ENCODE results near the gene SLC22A4.

The SLC22A4 gene

DNA sequence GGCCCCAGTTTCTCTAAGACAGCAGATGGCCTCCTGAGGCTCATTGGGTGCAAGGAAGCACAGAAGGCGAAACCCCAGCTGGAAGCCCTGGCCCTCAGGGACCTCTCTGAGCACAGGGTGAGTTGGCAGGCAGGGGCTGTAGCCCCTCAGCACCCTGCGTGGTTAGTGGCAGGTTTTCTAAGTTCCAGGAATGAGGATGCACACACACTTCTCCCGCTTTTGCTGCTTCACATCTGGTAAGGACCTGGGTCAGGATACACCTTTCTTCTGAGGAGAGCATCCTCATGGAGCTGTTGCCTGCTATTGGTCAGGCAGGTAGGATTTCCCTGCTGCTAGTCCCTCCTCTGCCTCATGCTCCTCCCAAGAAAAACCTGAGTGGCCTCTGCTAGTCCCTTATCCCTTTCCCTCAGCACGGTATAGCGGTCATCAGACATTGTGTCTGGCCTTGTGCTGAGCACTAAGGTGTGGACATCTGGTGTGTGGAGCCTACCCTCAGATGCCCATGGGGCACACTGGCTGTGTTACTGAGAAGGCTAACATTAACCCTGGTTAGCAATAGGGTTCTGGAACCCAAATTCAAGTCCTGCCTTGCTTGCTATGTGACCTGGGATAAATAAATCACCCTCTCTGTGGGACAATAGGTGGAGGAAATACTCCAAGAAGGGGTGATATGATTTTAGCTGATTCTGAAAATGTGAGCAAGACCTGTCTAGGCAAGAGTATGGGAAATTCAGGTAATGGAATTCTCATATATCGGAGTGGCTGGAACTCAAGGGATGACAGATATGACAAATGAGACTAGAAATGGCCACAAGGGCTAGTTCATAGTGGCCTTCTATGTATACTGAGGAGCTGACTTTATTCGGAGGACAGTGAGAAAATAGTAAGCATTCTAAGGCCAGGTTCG is 1.6 kb downstream of the SLC22A4 start:
- no peak for DNase-seq (ENCODE audit: extremely low spot score, insufficient read length, low read depth)

DNA sequence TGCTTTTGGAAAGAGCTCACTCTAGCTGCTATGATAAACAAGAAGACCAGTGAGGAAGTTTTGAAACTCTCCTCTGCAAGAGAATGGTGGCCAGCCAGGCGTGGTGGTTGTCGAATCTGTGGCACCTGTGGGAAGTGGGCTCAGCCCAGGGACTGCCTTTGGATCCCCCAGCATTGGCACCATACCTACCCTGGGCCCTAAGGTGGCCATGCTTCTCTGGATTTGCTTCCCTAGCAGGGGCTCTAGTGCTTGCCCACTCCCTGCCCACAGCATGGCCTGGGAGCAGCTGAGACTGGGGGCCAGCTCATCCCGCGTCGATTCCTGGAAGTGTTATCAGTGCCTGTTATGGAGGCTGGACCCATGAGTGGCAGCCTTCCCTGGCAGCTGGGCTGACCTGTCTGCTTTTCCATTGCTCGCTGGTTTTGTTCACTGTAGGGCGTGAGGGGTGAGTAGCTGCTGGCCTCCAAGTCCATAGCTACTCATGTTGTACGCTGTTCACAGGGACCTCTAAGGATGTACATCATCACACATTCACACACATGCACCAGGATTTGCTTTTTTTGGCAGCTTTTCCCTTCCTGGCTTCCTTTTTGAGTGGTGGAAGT is 2.3 kb downstream of the SLC22A4 start:
- FAIRE-seq (no peak), DNase-seq (ENCODE audit: extremely low spot score, insufficient read length, low read depth) (no peak)

More for the DNA sequence above, 1.6 kb downstream of the SLC22A4 start:
- no peak for FAIRE-seq

DNA sequence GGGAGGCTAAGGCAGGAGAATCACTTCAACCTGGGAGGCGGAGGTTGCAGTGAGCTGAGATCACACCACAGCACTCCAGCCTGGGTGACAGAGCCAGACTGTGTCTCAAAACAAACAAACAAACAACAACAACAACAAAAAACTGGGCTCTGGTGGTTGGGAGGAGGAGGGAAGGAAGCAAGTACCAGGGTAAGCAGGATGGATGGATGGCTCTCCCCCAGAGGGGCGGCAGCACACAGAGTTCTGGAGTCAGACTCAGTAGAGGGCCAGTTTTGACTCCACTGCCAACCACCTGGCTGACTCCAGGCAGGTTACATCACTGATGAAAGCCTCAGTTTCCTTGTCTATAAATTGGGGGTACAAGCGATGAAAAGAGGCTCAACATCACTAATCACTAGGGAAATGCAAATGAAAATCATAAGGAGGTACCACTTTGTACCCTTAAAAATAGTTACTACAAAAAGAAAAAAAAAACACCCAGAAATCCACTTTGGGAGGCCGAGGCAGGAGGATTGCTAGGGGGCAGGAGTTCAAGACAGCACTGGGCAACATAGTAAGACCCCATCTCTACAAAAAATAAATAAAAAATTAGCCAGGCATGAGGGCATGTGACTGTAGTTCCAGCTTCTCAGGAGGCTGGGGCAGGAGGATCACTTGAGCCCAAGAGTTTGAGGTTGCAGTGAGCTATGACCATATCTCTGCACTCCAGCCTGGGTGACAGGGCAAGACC is 3.2 kb downstream of the SLC22A4 start:
- FAIRE-seq: no peak
- no peak for DNase-seq (ENCODE audit: extremely low spot score, insufficient read length, low read depth)

DNA sequence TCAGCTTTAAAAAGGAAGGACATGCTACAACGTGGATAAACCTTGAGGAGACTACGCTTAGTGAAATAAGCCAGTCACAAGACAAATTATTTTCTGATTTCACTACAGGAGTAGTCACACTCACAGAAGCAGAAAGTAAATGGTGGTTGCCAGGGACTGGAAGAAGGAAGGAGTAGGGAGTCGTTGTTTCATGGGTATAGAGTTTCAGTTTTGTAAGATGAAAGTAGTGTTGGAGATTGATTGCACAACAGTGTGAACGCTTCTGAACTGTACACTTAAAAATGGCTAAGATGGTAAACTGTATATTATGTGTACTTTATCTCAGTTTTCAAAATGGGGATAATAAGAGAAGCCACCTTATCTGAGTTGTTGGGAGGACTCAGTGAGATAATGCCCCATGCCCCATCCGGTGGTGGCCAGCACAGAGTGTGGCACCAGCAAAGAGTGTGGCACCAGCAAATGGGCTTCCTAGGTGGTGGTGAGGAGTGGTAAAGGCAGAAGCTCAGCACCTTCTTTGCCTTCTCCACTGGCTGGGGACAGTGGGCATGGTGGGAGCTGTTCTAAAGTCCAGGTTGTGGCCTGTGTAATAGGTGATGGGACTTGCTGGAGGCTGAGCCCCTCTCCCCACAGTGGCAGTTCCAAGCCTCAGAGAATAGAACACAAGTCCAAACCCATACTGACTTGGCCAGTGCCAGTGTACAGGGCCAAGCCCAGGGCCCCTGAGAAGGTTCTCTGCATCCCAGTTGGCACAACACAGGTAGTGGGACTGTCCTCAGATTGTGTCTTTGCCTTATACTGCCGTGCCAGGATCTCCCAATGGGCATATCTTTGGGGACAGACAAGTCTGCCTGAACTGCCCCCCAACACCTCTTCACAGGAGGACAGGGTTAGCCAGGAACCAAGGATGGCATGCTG is 4.4 kb downstream of the SLC22A4 start:
- no peak for DNase-seq (ENCODE audit: extremely low spot score, insufficient read length, low read depth)
- no peak for FAIRE-seq

DNA sequence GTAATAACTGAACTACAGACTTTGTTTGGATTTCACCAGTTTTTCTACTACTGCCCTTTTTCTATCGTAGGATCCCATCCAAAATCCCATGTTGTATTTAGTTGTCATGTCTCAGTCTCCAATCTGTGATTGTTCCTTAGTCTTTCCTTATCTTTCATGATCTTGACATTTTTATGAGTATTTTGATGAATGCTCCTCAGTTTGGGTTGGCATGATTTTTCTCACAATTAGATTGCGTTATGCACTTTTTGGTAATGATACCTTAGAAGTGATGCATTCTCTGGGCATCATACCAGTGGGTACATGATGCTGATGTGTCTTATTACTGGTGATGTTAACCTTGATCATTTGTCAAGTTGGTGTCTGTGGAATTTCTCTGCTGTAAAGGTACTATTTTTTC is 5.7 kb downstream of the SLC22A4 start:
- DNase-seq (ENCODE audit: extremely low spot score, insufficient read length, low read depth) (no peak), FAIRE-seq (no peak)

DNA sequence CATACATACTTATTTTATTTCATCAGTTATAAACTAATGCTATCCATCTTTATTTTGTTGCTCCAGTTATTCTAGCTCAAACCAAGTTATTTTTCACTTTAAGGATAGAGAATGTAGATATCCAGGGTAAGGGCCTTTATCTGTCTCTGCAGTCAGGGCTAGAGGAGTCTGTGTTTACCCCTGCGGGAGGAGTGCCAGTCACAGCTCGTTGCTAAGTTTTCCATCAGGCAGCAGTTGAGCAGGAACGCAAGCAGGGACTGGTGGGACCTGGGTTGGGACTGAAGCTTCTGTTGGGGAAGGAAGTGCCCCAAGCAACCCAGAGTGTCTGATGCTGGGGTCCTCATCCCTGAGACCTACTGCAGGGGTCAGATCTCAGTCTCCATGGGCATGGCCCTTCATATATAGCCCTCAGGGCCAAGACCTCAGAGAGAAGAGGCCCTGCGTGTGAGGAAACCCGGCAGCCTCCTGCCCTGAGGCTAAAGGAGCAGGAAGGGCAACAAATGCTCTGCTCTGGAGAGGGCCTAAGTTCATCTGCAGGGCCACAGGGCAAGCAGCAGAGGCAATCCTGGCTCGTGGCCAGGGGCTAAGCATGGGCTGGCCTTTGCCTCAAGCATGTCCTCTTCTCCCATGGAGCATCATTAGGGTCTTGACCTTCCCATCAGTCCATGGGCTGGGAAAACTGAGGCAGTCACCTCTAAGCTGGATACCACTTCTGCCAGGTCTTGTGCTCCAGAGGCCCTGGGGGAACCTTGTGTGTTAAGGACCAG is 6.6 kb downstream of the SLC22A4 start:
- DNase-seq (ENCODE audit: extremely low spot score, insufficient read length, low read depth) (no peak), FAIRE-seq (no peak)

DNA sequence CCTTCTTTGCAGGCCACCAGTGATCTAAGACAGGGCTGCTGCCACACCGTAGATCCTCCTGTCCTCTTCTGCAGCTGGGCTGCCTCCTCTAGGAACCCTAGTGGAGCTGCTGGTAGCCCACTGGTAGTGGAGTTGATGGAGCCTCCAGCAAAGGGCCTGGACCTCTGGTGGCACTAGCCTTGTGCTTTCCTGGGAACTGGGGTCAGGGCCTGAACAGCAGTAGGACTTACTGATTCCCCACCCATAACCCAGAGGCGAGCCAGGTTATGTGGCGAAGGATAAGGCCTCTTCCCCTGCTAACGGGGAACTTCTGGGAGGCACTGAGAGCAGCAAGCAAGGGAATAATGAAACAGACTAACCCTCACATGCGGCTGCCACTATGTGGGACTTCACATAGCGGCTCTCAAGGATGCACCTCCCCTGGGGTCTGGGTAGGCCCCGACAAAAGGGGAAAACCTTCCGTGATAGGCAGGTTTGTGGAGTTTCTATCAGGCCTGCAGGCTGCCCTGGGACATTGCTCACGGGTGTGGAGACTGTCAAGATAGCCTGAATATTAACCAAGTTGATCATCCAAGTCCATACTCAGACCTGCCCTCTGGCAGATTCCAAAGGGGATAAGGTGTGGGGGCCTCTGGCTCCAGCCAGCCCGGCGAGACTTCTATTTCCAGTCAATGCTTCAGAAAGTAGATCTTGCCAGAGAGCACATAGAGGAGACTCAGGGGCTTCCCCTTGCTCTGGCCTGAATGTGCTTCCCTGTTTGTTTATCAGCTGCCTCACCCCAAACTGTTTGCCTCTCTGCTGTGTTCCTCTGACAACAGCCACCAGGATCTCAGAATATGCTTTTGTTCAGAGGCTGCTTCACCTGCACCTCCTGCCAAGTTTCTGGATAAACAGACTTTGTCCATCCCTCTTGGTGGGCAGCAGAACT is 7.4 kb downstream of the SLC22A4 start:
- DNase-seq (ENCODE audit: extremely low spot score, insufficient read length, low read depth): no peak
- FAIRE-seq: no peak

DNA sequence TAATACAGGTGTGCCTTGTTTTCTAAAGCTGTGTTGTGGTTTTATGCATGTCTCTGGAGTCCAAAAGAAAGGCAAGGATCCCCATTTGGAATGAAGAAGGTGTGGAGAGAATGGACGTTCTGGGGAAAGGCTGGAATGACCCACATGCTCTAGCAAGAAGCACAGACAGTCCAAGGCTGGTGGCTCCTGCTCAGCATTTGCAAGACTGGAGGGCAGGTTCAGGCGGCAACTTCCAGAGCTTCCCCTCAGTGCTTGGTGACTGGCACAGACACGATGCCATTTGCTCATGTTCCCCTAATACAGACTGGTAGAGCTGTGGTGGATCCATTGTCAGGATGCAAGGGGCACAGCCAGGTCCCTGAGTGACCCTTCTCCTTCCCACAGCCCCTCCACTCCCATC is 8.2 kb downstream of the SLC22A4 start:
- FAIRE-seq: no peak
- no peak for DNase-seq (ENCODE audit: extremely low spot score, insufficient read length, low read depth)

DNA sequence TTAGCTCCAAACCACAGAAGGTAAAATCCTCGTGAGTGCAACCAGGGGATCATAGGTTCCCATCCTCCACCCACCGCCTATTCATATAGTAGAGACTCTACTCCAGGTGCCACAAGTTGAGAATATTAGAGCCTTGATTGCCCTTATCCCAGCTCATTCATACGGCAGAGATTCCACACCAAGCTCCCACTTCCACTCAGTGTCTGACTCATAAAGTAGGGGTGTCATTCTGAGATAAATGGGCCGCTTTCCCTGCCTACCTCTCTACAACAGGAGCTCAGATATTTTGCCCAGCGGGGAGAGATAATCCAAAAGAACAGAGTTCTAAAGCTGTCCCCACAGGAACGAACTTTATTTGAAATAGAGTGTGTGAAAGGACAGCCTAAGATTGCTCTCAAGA is 9.4 kb downstream of the SLC22A4 start:
- DNase-seq (ENCODE audit: extremely low spot score, insufficient read length, low read depth) (no peak), FAIRE-seq (no peak)

DNA sequence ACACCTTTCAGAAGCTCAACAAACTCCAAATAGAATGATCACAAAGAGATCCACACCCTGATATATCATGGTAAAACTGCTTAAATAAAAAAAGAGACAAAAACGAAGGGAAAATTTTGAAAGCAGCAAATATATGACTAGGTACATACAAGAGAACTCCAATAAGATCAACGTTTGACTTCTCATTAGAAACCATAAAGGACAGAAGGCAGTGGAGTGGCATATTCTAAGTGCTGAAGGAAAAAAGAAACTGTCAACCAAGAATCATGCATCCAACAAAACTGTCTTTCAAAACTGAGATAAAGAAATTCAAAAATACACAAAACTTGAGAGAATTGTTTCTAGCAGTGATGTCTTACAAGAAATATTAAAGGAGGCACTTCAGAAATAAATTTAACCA is 11.2 kb downstream of the SLC22A4 start:
- DNase-seq (ENCODE audit: extremely low spot score, insufficient read length, low read depth) (no peak), FAIRE-seq (no peak)

DNA sequence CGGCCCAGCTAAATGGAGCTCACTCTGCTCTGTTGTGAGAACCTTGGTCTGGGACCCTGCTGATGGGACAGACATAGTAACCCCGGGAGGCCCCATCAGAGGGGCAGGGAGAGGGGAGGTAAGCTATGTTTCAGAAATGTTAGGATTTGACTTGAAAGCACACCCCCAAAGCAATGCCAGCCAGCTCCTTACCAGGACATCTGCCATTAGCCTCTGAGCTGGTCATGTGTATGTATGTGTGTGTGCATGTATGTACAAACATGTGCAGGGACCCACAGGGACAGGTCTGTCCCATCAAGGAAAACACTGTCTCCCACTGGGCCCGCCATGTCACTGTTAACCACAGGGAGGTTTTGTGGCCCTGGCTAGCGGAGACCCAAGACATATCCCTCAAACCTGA is 14.5 kb downstream of the SLC22A4 start:
- FAIRE-seq: no peak

DNA sequence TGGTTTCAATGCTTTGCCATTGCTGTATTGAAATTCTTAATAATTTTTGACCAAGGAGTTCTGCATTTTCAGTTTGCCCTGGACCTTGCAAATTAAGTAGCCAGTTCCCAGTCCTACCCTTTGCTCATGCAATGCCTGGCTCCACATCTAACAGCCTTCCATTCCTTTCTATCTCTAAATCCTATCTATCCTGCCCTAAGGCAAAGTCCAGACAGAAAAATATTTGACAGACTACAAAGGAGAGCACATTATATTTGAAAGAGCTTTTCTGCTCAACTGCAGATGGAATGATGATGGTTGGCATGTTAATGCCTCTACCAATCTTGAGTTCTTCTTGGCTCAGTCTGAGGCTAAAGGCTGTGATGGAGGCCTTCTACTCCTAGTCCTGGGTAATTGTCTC is 15.5 kb downstream of the SLC22A4 start:
- DNase-seq (ENCODE audit: extremely low spot score, insufficient read length, low read depth): no peak

More for the DNA sequence above, 14.5 kb downstream of the SLC22A4 start:
- no peak for DNase-seq (ENCODE audit: extremely low spot score, insufficient read length, low read depth)

DNA sequence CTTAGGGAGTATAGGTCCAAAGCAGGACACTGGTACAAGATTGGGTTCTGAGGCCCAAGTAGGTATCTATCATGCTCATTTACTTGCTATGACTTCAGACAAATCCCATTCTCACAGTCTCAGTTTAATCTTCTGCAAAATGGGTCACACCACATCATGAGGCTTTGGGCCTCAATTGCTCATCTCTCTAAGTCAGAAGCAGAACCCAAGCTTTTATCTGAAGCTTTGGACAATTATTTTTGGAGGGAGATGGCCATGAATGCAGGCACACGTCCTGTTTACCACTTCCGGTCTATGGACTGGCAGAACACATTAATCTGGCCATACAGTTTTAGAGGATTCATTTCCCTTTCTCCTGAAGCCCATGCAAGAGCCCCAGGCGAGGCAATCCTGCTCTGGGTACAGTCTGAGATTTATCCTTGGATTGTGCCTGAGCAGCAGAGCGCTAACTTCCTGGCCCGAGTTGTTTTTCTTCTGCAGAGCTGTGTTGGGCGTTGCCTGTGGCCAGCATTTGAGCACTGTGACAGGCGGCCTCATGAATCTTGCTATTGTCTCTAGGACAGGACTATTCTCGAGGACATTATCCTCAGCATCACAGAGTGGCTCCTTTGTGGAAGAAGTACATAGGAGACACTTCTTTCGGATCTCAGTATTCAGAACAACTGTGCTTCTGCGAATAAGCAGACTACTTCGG is 16.1 kb downstream of the SLC22A4 start:
- no peak for FAIRE-seq
- no peak for DNase-seq (ENCODE audit: extremely low spot score, insufficient read length, low read depth)

More for the DNA sequence above, 15.5 kb downstream of the SLC22A4 start:
- no peak for FAIRE-seq

DNA sequence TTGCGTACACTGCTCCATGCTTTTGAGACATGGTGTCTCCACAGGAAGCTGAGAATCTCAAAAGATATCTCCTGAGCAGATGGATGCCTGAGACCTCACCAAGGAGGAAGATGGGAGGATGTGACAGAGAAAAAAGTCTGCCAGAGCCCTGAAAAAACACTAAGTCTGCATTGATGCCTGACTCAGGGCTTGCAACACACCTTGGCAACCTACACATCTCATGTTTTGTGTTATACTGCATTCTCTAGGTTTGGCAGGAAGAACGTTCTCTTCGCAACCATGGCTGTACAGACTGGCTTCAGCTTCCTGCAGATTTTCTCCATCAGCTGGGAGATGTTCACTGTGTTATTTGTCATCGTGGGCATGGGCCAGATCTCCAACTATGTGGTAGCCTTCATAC is 19.2 kb downstream of the SLC22A4 start:
- DNase-seq (ENCODE audit: extremely low spot score, insufficient read length, low read depth) (no peak), FAIRE-seq (no peak)

DNA sequence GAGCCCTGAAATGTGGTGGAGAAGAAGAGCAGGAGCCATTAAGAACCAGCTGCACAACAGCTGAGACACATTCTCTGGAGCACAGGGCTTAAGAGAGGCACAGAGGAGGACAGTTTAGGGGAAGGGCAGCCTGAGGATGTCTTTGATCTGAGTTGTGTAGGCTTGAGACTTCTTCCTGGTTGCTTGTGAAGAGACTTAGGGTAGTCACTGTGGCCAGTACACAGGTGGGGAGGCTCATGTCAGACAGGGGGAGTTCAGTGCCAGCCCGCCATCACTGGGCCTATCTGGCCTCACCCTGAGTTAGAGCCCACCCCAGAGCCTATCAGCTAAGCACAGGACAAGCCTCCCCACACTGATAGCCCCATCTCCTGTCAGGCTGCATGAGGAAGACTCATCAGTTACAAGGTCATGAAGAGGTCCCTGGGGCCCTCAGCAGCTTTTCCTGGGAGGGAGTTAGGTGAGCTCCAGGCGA is 19.8 kb downstream of the SLC22A4 start:
- FAIRE-seq (no peak), DNase-seq (ENCODE audit: extremely low spot score, insufficient read length, low read depth) (no peak)

DNA sequence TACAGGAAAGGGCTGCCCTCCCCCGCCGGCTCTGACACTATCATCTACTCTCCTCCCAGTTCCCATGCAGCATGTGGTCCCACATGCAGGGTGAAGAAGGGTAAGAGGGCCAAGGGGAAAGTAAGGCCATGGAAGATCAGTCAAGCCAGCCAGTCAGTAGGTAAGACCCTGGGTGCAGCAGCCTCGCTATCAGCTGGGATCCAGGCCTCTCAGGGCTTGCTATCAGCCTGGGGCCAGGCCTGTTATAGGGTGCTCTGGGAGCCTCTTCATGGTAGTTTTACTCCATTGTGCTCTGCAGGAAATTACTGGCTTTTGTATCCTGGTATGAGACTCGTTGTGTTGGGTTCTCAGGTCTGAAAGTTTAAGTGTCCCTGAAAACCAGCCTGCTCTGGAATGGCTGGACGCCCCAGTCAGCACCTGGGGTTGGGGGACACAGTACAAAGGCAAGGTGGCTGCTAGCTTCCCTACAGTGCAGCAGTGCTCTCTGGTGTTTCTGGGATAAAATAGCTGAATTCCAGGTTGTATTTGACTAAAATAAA is 21.4 kb downstream of the SLC22A4 start:
- FAIRE-seq (no peak), DNase-seq (ENCODE audit: extremely low spot score, insufficient read length, low read depth) (no peak)

DNA sequence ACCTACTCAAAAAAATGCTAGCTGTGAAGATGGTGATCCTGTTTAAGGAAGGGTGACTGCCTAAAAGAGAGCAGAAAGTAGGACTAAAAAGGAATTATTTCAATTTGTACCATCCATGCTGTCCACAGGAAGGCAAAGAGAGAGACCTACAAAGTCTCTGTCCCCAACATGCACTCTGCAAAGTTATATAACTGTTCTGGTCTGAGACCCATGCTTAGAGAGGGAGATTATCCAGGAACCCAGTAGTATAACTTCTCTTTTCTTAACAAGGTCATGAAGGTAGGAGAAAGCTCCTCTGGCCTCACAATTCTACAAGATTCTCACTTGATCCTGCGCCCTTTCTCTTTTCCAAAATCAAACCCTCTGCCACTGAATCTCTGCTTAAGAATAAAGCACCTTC is 25.8 kb downstream of the SLC22A4 start:
- FAIRE-seq: no peak

More for the DNA sequence above, 25.8 kb downstream of the SLC22A4 start:
- DNase-seq (ENCODE audit: extremely low spot score, insufficient read length, low read depth): no peak

Data from GM18507 (cell line).